GM19035 (cell line): Measurements from ENCODE around the gene DLX2.

Experiments used
- ATAC-seq: cut with Tn5 transposase; IDR thresholded peaks from one replicate; pipeline ENCODE4 v1.9.1; 2021; ENCODE audit not compliant: unreplicated experiment

DLX2 gene

GRCh38 chr2:172107690-172108586 lies 5.2 kb upstream of the DLX2 start:
- no peak for ATAC-seq

GRCh38 chr2:172106108-172106961 lies 3.6 kb upstream of the DLX2 start:
- ATAC-seq = no peak

- ATAC-seq = no peak
Measured at GRCh38 chr2:172105471-172106107, 2.9 kb upstream of the DLX2 start.

GRCh38 chr2:172103471-172104272 lies 972 bp upstream of the DLX2 start:
- no peak for ATAC-seq

- ATAC-seq = peak; percentile 7
Measured at GRCh38 chr2:172101821-172102390, 794 bp downstream of the DLX2 start.

GRCh38 chr2:172100935-172101820 lies 1.5 kb downstream of the DLX2 start:
- no peak for ATAC-seq

- no peak for ATAC-seq
Measured at GRCh38 chr2:172100080-172100934, 2.4 kb downstream of the DLX2 start.

GRCh38 chr2:172099472-172100079 lies 3.1 kb downstream of the DLX2 start:
- no peak for ATAC-seq

- no peak for ATAC-seq
Measured at GRCh38 chr2:172098650-172099471, 3.8 kb downstream of the DLX2 start.

GRCh38 chr2:172098287-172098649 lies 4.4 kb downstream of the DLX2 start:
- ATAC-seq = no peak

GRCh38 chr2:172097557-172098131 lies 5.1 kb downstream of the DLX2 start:
- no peak for ATAC-seq

- no peak for ATAC-seq
Measured at GRCh38 chr2:172096626-172097547, 5.8 kb downstream of the DLX2 start.

- no peak for ATAC-seq
Measured at GRCh38 chr2:172095905-172096625, 6.6 kb downstream of the DLX2 start.

- ATAC-seq = no peak
Measured at GRCh38 chr2:172095146-172095904, 7.4 kb downstream of the DLX2 start.
